GM10847 (cell line): ENCODE measurements around the gene RFX2.
A peak's percentile ranks its signal among the peaks of the same experiment; 100 is the strongest.

Experiments
- POLR2A ChIP-seq: IDR thresholded peaks from 2 replicates; pipeline ENCODE4 v1.6.1; 2011; ENCODE audit not compliant: insufficient read length; ENCODE audit errors: extremely low read depth

RFX2 gene

DNA sequence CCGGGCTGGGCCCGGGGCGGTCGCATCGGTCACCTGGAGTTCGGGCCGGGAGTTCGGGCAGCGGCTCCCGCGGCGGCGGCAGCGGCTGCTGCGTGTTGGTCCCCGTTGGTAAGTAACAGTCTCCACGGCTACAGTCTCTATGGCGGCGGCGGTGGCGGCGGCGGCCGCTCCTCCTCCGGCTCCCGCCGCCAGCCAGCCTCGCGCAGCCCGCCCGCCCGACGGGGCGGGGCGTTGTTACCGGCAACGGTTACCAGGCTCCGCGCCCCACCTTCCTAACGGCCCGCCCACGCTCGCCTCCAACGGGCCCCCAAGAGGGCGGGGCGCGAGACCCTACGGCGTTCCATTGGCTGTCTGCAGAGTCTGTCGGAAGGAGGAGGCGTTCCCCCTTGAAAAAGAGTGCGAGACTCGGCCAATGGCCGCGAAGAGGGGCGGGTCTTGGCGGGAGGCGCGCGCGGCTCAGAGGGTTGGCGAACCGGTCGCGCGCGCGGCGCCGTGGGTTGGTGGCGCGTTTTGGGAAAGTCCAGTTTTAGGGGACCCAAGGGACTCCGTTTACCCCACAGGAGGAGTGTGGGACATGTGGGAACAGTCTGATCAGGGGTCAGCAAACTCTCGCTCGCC is at the start of gene RFX2:
Gene RFX2, minus strand, starts transcription at position 141 of the 618 bp plus-strand sequence. CDS start 63,004 bp downstream, outside the sequence.
- peak; percentile 43 for TF ChIP-seq POLR2A

DNA sequence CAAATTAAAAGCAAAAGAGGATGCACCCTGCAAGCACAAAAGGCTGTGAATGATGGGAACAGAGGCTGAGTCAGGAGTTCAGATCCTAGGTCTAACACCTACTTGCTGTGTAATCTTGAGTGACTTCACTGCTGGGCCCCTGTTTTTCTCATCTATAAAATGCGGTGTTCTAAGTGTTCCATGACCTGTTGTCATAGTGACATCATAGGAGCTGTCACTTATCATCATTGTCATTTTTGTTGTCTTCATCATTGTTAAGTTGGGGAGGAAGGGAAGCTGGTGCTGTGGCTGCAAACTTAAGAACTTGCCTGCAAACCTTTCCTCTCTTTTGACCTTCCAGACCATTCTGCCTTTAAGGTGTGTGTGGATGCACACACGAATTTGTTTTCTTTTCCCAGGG is 45.7 kb upstream of the RFX2 start:
- TF ChIP-seq POLR2A, result no peak

DNA sequence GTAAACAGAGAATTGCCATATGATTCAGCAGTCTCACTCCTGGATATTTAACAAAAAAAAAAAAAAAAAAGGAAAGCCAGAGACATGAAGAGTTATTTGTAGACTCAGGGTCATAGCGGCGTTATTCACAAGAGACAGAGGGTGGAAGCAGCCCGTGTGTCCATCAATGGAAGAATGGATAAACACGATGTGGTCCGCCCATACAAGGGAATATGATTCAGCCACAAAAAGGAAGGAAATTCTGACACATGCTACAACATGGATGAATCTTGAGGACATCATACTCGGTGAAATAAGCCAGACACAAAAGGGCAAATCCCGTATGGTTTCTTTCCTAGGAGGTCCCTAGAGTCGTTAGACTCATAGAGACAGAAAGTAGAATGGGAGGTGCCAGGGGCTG is 40.0 kb upstream of the RFX2 start:
- no peak for TF ChIP-seq POLR2A

DNA sequence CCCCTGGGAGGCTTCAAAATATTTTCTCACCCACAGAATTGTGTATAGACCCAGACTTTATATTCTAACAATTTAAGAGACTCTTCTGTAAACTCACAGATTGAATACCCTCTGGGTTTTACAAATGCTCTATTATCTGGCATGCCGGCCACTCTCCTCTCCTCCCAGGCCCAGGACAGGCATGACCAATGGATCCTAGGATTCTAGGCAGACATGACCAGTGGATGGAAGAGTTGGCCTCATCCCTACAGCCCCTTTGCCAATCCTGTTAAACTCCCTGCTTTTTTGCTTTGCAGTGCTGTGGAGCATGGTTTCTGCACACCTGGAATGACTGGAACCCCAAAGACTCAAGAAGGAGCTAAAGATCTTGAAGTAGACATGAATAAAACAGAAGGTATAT is 30.9 kb upstream of the RFX2 start:
- no peak for TF ChIP-seq POLR2A

DNA sequence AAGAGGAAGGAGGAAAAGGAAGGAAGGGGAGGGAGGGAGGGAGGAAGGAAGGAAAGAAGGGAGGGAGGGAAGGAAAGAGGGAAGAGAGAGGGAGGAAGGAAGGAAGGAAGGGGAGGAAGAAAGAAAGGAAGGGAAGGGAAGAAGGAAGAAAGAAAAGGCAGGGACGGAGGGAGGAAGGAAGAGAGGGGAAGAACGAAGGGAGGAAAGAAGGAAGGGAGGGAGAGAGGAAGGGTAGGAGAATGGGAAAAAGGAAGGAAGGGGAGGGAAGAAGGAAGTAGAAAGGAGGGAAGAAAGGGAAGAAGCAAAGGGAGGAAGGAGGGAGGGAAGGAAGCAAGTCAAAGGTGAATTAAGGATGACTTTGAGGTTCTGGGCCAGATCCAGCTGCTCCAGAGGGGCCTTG is 28.2 kb upstream of the RFX2 start:
- TF ChIP-seq POLR2A, result no peak

DNA sequence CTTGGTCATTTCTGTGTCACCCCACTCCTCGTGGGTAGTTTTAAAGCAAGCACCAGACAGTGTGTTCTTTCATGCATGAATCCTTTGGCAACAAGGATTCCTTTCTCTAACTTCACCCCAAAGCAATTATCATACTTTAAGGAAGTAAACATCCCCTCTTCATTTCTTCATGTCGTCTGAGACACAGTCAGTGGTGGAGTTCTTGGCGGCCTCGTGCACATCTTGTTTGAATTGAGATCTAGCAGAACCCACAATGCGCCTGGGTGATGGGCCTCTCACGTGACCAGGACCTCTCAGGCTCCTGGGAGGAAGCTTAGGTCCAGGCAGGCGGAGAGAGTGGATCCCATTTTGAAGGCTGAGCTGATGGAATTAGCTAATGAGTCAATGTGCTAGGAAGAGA is 27.8 kb upstream of the RFX2 start:
- TF ChIP-seq POLR2A, result no peak

DNA sequence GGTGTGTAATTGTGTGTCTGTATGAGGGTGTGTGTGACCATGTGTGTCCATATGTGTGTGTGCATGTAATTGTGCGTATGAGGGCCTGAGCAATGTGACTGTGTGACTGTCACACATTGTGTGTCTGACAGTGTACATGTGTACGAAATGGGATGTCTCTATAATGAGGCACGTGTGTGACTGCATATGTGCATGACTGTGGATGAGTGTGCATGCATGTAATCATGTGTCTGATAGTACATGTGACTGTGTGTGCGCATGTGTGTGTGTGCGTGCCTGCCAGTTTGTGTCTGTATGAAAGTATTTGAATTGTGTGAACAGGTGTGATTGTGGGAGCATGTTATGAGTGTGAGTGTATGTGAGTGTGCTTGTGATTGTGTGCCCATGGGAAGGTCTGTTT is 22.9 kb upstream of the RFX2 start:
- no peak for TF ChIP-seq POLR2A

DNA sequence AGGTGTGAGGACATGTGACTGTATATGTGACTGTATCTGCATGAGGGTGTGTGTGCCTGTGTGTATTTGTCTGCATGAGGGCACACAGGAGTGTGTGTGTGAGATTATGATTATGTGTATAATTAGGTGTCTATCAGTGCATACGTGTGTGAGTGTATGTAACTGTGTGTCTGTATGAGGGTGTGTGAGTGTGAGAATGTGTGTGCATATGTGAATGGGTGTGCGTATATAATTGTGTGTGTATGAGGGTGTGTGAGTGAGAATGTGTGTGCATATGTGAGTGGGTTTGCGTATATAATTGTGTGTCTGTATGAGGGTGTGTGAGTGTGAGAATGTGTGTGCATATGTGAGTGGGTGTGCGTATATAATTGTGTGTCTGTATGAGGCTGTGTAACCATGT is 22.2 kb upstream of the RFX2 start:
- no peak for TF ChIP-seq POLR2A

DNA sequence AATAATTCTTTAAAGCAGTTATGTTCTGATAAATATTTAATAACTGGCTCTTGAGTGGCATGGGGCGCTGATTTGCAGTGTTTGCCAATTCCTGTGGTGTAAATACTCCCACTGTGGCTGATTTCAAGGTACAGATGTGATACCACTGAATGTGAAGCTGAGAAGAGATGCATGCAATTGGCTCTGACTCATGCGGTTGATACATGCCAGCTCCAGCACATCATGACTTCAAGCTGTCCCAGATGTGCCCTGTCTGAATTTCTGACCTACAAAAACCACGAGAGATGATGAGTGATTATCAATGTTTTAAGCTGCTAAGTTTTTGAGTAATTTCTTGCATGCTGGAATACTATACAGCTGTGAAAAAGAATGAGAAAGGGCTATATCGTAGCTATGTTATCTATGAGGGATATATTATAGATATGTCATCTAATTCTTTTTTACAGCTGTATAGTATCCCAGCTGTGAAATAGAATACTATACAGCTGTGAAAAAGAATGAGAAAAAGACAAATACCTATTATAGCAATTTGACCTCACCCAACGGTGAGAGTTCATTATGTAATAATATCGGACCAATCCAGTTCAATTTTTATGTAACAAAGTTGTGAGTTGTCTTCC is 17.5 kb upstream of the RFX2 start:
- no peak for TF ChIP-seq POLR2A

DNA sequence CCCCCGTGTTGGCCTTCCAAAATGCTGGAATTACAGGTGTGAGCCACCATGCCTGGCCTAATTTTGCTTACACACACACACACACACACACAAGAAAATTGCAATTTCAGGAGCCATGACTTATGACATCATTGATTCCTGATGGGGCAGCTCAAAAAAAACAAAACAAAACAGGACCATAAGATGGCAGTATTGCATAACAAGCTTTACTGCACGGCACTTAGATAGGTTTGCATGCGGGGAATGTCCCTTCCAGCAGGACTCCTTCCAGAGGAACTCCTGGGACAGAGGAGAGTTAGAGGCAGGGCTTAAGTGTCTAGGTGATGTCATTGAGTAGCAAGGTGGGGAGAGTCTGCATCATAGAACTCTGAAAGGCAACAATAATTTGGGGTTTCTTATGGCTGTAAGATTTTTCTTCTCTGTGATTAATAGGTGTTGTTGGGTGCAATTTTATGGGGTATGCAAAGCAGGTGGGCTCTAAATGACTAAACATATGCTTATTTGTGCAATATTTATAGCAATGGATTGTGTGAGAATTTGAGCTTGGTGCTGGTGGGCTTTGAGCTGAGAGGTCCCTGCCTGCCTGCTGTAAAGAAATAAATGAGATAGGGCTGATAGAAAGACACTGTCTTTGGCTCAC is 16.2 kb upstream of the RFX2 start:
- TF ChIP-seq POLR2A, result no peak

DNA sequence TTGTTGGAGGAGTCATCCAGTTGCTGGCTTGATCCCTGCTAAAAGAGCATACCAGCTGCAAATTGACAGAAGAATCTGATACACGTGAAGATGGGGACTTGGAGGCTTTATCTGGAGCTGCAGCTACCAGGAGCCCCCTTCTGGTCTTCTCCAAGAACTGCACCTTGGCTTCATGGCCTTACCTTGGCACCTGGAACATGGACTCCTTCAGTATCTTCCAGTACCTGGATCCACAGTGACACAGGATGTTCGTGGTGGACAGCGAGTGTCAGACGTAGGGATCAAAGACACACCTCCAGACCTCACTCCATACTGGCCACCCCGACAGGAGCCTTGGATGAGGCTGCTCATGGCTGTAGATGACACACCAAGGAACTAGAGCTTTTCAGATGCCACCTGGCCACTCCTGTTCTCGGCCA is 15.3 kb upstream of the RFX2 start:
- TF ChIP-seq POLR2A, result no peak

DNA sequence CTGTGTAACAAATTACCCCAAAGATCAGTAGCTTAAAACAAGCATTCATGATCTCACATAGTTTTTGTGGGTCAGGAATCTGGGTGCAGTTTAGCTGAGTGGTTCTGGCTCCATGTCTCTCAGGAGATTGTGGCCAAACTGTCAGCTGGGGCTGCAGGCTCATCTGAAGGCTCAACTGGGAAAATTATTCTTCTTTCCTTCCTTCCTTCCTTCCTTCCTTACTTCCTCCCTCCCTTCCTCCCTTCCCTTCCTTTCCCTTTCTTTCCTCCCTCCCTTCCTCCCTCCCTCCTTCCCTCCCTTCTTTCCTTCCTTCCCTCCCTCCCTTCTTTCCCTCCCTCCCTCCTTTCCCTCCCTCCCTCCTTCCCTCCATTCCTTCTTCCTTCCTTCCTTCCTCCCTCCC is 8.7 kb upstream of the RFX2 start:
- TF ChIP-seq POLR2A, result no peak

DNA sequence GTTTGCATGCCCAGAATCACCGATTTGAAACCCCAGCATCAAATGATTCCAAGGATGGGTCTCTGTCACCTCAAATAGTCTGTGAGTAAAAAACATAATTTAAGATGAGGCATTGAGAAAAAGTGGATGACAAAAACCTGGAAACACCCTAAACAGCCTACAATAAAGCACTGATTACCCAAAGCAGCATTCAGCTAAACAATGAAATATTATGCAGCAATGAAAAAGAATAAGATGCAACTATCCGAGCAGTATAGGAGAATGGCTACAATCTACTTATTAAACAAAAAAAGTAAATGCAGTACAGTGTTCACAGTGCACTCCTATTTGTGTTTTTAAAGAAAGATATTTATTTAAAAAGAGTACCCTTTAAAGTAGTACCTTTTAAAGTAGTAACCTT is 7.7 kb upstream of the RFX2 start:
- TF ChIP-seq POLR2A, result no peak

DNA sequence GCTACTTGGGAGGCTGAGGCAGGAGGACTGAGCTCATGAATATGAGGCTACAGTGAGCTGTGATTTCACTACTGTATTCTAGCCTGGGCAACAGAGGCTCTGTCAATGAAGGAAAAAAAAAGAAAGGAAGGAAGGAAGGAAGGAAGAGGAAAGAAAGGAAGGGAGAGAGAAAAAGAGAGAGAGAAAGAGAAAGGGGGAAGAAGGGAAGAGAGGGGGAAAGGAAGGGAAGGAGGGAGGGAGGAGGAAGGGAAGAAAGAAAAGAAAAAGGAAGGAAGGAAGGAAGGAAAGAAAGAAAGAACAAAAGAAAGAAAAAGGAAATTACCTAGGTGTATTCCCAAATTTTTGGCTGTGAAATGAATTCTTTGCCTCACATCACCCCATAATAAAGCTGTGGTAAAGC is 7.2 kb upstream of the RFX2 start:
- TF ChIP-seq POLR2A, result no peak

DNA sequence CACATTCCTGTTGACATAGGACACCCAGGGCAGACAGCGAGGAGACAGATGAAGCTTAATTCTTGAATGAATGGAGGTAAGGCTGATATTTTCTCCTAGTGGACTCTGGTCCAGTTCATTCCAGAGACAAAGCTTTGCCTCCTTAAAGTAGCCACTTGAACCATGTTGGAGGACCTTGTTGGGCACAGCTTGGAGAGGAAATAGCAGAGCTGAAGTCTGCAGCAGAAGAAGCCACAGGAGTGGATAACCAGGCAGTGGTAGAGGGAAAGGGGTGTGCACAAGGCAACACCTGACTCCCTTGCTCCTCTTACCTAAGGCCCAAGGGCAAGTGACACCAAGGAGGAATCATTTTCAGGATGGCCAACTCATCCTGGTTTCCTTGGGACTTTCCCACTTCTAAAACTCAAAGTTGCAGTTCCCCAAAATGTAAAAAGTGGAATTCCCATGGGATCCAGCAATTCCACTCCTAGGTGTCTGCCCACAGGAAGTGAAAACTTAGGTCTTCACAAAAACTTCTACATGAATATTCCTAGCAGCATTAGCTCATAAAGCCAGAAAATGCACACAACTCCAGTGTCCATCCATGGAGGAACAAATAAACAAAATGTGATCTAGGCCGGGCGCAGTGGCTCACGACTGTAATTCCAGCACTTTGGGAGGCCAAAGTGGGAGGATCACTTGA is 6.6 kb upstream of the RFX2 start:
- no peak for TF ChIP-seq POLR2A

DNA sequence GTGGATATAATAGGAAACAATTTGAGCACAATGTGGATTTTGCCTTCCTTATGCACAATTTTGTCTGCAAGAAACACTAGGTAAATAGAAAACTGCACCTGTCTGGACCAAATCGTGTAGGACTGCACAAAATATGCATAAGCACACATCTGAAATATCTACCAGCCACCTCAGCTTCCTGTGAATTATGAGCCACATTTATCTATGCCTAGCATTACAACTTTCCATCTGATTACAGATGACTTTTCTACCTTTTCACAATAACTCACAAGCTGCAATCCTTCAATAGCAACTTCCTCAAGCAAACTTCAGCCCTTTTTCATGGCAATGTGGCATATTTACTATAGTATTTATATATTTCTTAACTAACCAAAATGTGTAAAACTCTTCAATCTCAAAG is 5.7 kb upstream of the RFX2 start:
- TF ChIP-seq POLR2A, result no peak
